Vagina (tissue), 2 donors: Measurements from ENCODE around the gene SIGLEC1.

Source experiments
- CTCF ChIP-seq, 3 experiments: fragments of 450-650 bp in 2 of 3; fragments of 200-600 bp in 1 of 3; sonication (generic) in 1 of 3; IDR thresholded peaks; one replicate each; pipeline ENCODE4 v1.5.1; 2017 to 2019; ENCODE audit warnings: antibody characterized with exemption in 3 of 3, mild to moderate bottlenecking in 2 of 3, moderate library complexity in 2 of 3
- POLR2AphosphoS5 ChIP-seq, 2 donors: sonication (generic); formaldehyde crosslinking; IDR thresholded peaks; one replicate each; pipeline ENCODE4 v1.9.0; 2017; ENCODE audit warnings: antibody characterized with exemption in 2 of 2, mild to moderate bottlenecking in 2 of 2, low read depth in 1 of 2; ENCODE audit not compliant: insufficient read depth in 1 of 2

GRCh38 chr20:3730803-3731672, 18.6 kb upstream of the SIGLEC1 start:
- TF ChIP-seq POLR2AphosphoS5 (IDR thresholded peaks at IDR 0.05; ENCODE audit: insufficient read depth in 1 of 2, low read depth in 1 of 2) = no peak
- TF ChIP-seq CTCF (IDR thresholded peaks at IDR 0.05) = no peak
